Mucosa of descending colon (tissue), 3 donors: ENCODE measurements around the gene YAP1. TPM values are rescaled to one million over a fixed set of nuclear protein-coding genes. Genes with fewer than 3 reads are reported as not detected.
"Not testable (repeated sequence)": the region's sequence is repeated elsewhere in the genome, so short reads cannot be mapped to it uniquely, and the experiment has no call there.

ENCODE experiments used
- ATAC-seq: fragments of 200-7000 bp; cut with Tn5 transposase; one replicate; pipeline ENCODE4 v1.9.1; 2020; ENCODE audit warnings: mild to moderate bottlenecking, moderate library complexity
- DNase-seq, 3 donors: peaks; one replicate each; pipeline ENCODE4 v3.0.0-alpha.2; 2020
- H3K36me3 ChIP-seq: fragments of 200-600 bp; one replicate; pipeline ENCODE4 v1.8.0; 2021; ENCODE audit warnings: low read depth, mild to moderate bottlenecking
- H3K4me1 ChIP-seq: fragments of 200-600 bp; one replicate; pipeline ENCODE4 v1.8.0; 2021; ENCODE audit warnings: low read depth, mild to moderate bottlenecking
- H3K4me3 ChIP-seq: fragments of 200-600 bp; one replicate; pipeline ENCODE4 v1.8.0; 2021; ENCODE audit warnings: mild to moderate bottlenecking
- H3K9me3 ChIP-seq: fragments of 200-600 bp; one replicate; pipeline ENCODE4 v1.8.0; 2021; ENCODE audit warnings: mild to moderate bottlenecking
- intact Hi-C, 2 donors: fragments of 100-400 bp; cut with DNase I in 1 of 2; cut with micrococcal nuclease in 1 of 2; formaldehyde crosslinking; loops; one replicate each; pipeline versions ENCODE4 v1.11.0 to v1.11.1; 2022; cut with DNase I, micrococcal nuclease
- total RNA-seq, 3 donors: library from RNA; stranded (reverse); fragmentation: NEBNext Ultra II Directional in 2 of 3; extraction: Animal tissue kit (Norgen Biotek cat#: 25700) in 2 of 3; gene quantifications; one replicate each; pipeline versions ENCODE4 v1.2.1 to v1.2.4, GENCODE V29; 2021 to 2023
- TF ChIP-seq, protein P1 (sequence below): fragments of 200-600 bp; IDR thresholded peaks from one replicate; pipeline ENCODE4 v1.8.0; 2022; ENCODE audit warnings: antibody characterized with exemption, mild to moderate bottlenecking
- donor health status: DM: no; HTN: no; CAD: no; lungs with moderate emphysema.
- donor health status: DM: no; HTN: no; CAD: no.
- donor health status: DM: no; HTN: yes; CAD: no.

YAP1 gene
- total RNA-seq, 3 donors from 2014 or later: 41.3 to 126 (median 52.2) TPM

DNA sequence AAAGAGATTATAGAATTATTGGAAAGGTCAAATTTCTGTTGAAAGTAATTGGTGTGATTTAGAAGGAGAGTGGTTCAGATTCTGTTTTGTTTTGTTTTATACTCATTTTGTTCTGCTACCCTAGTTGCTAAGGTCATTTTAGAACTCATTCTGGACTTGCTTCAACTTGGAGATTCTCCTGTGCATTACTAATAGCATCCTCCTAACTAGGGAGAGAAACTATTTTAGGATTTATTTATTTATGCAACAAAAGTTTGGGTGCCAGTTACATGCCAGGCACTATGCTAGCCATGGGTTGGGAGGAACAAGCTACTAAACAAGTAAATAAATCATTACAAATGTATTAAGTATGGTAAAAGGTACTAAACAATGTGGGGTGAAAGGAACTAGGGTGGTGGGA lies 84.0 kb downstream of the YAP1 start:
- Histone ChIP-seq H3K4me3 (no peak overlapping the region), H3K4me1 (no peaks in the 10 kb centered on the region), H3K36me3 (no peaks in the 10 kb centered on the region), H3K9me3 (no peaks in the 10 kb centered on the region)
- ATAC-seq (no peak), DNase-seq (no peak)
- intact Hi-C loops: no loop called here
- TF ChIP-seq, protein P1, sequence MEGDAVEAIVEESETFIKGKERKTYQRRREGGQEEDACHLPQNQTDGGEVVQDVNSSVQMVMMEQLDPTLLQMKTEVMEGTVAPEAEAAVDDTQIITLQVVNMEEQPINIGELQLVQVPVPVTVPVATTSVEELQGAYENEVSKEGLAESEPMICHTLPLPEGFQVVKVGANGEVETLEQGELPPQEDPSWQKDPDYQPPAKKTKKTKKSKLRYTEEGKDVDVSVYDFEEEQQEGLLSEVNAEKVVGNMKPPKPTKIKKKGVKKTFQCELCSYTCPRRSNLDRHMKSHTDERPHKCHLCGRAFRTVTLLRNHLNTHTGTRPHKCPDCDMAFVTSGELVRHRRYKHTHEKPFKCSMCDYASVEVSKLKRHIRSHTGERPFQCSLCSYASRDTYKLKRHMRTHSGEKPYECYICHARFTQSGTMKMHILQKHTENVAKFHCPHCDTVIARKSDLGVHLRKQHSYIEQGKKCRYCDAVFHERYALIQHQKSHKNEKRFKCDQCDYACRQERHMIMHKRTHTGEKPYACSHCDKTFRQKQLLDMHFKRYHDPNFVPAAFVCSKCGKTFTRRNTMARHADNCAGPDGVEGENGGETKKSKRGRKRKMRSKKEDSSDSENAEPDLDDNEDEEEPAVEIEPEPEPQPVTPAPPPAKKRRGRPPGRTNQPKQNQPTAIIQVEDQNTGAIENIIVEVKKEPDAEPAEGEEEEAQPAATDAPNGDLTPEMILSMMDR: no peak

DNA sequence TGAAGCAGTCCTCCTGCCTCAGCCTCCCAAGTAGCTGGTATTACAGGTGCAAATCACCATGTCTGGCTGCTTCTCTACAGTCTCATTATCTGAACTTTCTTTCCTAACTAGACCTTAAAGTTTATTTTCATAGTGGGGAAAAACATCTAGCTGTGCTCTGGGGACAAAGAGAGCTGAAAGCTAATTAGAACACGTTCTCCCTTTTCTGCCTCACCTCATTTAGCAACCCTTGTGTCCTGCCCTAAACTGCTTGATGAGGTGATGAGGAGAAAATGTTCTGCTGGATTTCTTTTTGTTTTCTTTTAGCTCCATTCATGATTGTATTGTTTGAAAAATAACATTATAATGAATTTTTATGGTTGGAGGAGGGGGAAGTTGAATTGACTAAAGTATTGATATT lies 84.7 kb downstream of the YAP1 start:
- ATAC-seq (no peak), DNase-seq (no peak)
- Histone ChIP-seq H3K4me3 (no peak overlapping the region), H3K36me3 (no peaks in the 10 kb centered on the region), H3K9me3 (no peaks in the 10 kb centered on the region), H3K4me1 (no peaks in the 10 kb centered on the region)
- intact Hi-C loops: no loop called here
- TF ChIP-seq, protein P1: no peak

DNA sequence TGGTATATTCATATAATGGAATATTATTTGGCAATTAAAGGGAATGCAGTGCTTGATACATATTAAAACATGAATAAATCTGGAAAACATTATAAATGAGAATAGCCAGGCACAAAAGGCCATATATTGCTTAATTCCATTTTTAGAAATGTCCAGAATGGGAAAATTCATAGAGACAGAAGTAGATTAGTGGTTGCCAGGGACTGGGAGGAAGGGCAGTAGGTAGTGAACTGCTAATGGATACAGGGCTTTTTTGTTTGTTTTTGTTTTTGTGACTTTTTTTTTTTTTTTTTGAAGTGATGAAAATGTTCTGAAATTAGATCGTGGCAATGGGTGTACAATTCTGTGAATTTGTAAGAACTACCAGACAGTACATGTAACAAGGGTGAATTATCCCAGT lies 86.1 kb downstream of the YAP1 start:
- H3K36me3 ChIP-seq: no peaks in the 10 kb centered on the region
- intact Hi-C loops: no loop called here
- no peak overlapping the region for H3K4me3 ChIP-seq
- no peaks in the 10 kb centered on the region for H3K4me1 ChIP-seq
- DNase-seq (no peak), ATAC-seq (no peak)
- H3K9me3 ChIP-seq: no peaks in the 10 kb centered on the region
- TF ChIP-seq, protein P1: no peak

DNA sequence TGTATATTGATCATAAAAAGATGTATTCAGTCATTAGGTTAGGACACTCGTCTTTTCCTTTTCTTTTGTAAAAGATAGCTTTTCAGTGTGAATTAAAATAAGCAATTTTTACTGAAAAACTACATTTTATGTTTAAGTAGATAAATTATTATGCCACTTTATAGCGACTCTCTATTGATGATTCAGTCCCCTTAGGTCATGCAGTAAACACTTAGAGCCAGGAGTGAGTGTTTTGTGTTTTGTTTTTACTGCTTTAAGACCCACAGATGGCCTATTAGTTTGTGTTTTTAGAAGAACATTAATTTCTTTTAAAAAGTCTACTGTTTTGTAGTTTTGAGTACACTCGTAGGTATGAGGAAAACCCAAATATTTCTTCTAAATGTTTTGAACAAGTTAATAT lies 86.6 kb downstream of the YAP1 start:
- no peak overlapping the region for H3K4me3 ChIP-seq
- H3K4me1 ChIP-seq: no peaks in the 10 kb centered on the region
- H3K9me3 ChIP-seq: no peaks in the 10 kb centered on the region
- intact Hi-C loops: no loop called here
- ATAC-seq (no peak), DNase-seq (no peak)
- TF ChIP-seq, protein P1: no peak
- H3K36me3 ChIP-seq: no peaks in the 10 kb centered on the region

DNA sequence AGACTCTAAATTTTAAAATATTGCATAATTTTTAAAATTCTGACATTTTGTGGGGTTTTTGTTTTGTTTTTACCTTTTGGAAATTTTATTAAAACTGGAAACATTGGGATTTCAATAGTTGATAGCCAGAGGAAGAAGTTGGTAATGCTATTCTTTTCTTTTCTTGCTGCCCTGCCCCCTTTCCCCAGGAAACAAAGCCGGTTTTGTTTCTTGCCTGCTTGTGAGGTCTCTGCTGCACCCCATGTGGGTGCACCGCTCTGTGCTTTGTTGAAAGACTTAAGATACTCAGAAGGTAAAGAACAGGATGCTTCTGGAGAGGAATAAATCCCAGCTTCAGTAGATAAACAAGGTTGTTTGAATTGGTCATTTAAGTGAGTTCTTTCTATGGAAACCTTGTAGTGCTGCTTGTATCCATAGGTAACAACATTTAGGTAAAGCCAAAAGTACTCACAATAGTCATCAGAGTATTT lies 87.5 kb downstream of the YAP1 start:
- DNase-seq (no peak), ATAC-seq (no peak)
- no peaks in the 10 kb centered on the region for H3K36me3 ChIP-seq
- TF ChIP-seq, protein P1: no peak
- no peaks in the 10 kb centered on the region for H3K4me1 ChIP-seq
- H3K9me3 ChIP-seq: no peaks in the 10 kb centered on the region
- H3K4me3 ChIP-seq: no peak overlapping the region
- intact Hi-C loops: no loop called here

DNA sequence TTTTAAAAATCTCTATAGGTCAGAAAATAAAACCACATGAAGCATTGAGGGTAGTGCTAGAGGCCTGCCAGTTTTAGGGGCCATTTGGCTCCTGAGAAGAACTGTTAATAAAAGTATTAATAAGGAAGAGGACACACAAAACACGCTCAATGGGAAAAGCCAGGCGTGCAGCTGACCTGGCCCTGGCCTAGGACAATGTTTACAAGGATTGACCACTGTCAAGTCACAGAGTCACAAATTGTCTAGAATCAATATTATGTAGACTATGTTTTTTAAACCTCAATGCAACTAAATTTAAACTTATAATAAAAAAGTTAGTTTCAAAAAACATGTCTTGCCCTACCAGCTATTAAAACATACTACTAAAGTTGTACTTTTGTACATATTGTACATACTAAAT lies 89.4 kb downstream of the YAP1 start:
- H3K9me3 ChIP-seq: no peaks in the 10 kb centered on the region
- H3K4me3 ChIP-seq: no peak overlapping the region
- DNase-seq: no peak
- no peak for ATAC-seq
- no peaks in the 10 kb centered on the region for H3K36me3 ChIP-seq
- no peaks in the 10 kb centered on the region for H3K4me1 ChIP-seq
- intact Hi-C loops: no loop called here
- TF ChIP-seq, protein P1: no peak

DNA sequence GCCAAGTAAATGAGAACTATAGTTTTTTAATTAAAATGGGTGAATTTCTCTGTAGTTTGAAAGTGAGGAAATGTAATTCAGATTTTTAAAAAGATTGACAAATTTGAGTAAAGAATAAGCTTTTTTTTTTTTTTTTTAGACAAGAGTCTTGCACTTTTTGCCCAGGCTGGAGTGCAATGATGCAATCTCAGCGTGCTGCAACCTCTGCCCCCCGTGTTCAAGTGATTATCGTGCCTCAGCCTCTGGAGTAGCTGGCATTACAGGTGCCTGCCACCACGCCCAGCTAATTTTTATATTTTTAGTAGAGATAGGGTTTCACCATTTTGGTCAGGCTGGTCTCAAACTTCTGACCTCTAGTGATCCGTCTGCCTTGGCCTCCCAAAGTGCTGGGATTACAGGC lies 90.1 kb downstream of the YAP1 start:
- H3K9me3 ChIP-seq, ATAC-seq, DNase-seq, H3K4me1 ChIP-seq, H3K36me3 ChIP-seq, H3K4me3 ChIP-seq, intact Hi-C loops: not testable (repeated sequence)
